ENCODE results near the gene STAT5B. TPM values are rescaled to one million over a fixed set of nuclear protein-coding genes. Genes with fewer than 3 reads are reported as not detected.

The STAT5B gene
- total and polyA plus RNA-seq, 2 of the 13 experiments (the other 11 are each of a cell fraction or from before 2014, with no cell fraction given): 21.0 to 42.8 TPM

DNA sequence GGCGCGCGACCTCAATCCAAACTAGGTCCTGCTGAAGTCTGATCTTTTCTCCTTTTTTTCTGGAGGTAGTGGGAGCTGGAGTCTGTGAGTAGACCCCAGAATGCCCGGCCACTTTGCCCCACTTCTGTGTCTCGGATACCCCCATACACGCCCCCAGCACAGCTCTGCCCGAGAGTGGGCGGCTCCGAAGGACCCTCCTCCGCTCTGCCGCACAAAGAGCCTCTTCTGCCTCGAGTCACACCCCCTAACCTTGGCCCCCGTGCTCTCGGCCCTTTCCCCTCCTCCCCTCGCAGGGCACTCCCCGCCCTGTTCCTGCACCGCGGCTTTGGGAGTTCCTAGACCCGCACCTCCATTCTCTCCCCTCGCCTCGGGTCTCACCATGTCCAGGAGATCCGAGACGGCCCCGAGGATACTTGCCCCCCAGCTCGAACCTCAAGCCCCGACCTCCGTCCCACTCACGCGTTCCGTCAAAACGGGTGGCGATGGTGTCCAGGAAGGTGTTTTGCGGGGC lies 95.7 kb downstream of the STAT5B start (continued):
- TF ChIP-seq, protein P1, sequence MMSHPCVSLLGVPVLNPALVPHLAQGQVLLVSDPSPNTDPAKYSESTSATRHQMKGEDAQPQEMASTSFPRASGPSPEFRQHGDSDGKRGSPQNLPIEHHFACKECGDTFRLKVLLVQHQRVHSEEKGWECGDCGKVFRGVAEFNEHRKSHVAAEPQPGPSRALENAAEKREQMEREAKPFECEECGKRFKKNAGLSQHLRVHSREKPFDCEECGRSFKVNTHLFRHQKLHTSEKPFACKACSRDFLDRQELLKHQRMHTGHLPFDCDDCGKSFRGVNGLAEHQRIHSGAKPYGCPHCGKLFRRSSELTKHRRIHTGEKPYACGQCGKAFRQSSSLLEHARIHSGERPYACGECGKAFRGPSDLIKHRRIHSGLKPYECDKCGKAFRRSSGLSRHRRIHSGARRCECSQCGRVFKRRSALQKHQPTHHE (CRISPR knock-in tag; IDR thresholded peaks at IDR 0.05; ENCODE audit: borderline replicate concordance): 0 out of 2 replicates have a peak, but pooled peaks have one; percentile 34
- TF ChIP-seq ZNF850 (CRISPR knock-in tag; conservative IDR thresholded peaks at IDR 0.05) (no peak), TMF1 (CRISPR knock-in tag; IDR thresholded peaks at IDR 0.05; ENCODE audit: low read depth) (no peak), ZNF432 (CRISPR knock-in tag; IDR thresholded peaks at IDR 0.05; ENCODE audit: borderline replicate concordance) (0 out of 2 replicates have a peak, but pooled peaks have one; percentile 38), NCOA1 (CRISPR knock-in tag; IDR thresholded peaks at IDR 0.05) (no peak), ZSCAN30 (CRISPR knock-in tag; IDR thresholded peaks at IDR 0.05) (no peak), KLF12 (CRISPR knock-in tag; IDR thresholded peaks at IDR 0.05; ENCODE audit: borderline replicate concordance) (0 out of 2 replicates have a peak, but pooled peaks have one; percentile 15), SMARCC2 (IDR thresholded peaks at IDR 0.05) (no peak), ZMYM3 (CRISPR knock-in tag; IDR thresholded peaks at IDR 0.05) (no peak)
- TF ChIP-seq, protein P2, sequence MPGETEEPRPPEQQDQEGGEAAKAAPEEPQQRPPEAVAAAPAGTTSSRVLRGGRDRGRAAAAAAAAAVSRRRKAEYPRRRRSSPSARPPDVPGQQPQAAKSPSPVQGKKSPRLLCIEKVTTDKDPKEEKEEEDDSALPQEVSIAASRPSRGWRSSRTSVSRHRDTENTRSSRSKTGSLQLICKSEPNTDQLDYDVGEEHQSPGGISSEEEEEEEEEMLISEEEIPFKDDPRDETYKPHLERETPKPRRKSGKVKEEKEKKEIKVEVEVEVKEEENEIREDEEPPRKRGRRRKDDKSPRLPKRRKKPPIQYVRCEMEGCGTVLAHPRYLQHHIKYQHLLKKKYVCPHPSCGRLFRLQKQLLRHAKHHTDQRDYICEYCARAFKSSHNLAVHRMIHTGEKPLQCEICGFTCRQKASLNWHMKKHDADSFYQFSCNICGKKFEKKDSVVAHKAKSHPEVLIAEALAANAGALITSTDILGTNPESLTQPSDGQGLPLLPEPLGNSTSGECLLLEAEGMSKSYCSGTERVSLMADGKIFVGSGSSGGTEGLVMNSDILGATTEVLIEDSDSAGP (CRISPR knock-in tag; IDR thresholded peaks at IDR 0.05; ENCODE audit: borderline replicate concordance): 0 out of 2 replicates have a peak, but pooled peaks have one; percentile 14
- TF ChIP-seq, protein P3, sequence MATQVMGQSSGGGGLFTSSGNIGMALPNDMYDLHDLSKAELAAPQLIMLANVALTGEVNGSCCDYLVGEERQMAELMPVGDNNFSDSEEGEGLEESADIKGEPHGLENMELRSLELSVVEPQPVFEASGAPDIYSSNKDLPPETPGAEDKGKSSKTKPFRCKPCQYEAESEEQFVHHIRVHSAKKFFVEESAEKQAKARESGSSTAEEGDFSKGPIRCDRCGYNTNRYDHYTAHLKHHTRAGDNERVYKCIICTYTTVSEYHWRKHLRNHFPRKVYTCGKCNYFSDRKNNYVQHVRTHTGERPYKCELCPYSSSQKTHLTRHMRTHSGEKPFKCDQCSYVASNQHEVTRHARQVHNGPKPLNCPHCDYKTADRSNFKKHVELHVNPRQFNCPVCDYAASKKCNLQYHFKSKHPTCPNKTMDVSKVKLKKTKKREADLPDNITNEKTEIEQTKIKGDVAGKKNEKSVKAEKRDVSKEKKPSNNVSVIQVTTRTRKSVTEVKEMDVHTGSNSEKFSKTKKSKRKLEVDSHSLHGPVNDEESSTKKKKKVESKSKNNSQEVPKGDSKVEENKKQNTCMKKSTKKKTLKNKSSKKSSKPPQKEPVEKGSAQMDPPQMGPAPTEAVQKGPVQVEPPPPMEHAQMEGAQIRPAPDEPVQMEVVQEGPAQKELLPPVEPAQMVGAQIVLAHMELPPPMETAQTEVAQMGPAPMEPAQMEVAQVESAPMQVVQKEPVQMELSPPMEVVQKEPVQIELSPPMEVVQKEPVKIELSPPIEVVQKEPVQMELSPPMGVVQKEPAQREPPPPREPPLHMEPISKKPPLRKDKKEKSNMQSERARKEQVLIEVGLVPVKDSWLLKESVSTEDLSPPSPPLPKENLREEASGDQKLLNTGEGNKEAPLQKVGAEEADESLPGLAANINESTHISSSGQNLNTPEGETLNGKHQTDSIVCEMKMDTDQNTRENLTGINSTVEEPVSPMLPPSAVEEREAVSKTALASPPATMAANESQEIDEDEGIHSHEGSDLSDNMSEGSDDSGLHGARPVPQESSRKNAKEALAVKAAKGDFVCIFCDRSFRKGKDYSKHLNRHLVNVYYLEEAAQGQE (IDR thresholded peaks at IDR 0.05; ENCODE audit: borderline replicate concordance in 1 of 2, low read depth in 1 of 2, low read length in 2 of 2): no peak
- TF ChIP-seq, protein P4, sequence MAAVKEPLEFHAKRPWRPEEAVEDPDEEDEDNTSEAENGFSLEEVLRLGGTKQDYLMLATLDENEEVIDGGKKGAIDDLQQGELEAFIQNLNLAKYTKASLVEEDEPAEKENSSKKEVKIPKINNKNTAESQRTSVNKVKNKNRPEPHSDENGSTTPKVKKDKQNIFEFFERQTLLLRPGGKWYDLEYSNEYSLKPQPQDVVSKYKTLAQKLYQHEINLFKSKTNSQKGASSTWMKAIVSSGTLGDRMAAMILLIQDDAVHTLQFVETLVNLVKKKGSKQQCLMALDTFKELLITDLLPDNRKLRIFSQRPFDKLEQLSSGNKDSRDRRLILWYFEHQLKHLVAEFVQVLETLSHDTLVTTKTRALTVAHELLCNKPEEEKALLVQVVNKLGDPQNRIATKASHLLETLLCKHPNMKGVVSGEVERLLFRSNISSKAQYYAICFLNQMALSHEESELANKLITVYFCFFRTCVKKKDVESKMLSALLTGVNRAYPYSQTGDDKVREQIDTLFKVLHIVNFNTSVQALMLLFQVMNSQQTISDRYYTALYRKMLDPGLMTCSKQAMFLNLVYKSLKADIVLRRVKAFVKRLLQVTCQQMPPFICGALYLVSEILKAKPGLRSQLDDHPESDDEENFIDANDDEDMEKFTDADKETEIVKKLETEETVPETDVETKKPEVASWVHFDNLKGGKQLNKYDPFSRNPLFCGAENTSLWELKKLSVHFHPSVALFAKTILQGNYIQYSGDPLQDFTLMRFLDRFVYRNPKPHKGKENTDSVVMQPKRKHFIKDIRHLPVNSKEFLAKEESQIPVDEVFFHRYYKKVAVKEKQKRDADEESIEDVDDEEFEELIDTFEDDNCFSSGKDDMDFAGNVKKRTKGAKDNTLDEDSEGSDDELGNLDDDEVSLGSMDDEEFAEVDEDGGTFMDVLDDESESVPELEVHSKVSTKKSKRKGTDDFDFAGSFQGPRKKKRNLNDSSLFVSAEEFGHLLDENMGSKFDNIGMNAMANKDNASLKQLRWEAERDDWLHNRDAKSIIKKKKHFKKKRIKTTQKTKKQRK (IDR thresholded peaks at IDR 0.05; ENCODE audit: low read length): no peak
